Neural cell (in vitro differentiated cells): Measurements from ENCODE around the gene IFI30. TPM values are rescaled to one million over a fixed set of nuclear protein-coding genes. Genes with fewer than 3 reads are reported as not detected.

Experiments
- H2AFZ ChIP-seq: fragments of 200-600, 300-800 bp; sonication (generic), shearing (Covaris generic); 2 replicates; pipeline ENCODE4 v1.6.0; 2014; ENCODE audit warnings: low read depth, mild to moderate bottlenecking, antibody characterized with exemption, low read length, moderate library complexity
- H3F3A ChIP-seq: fragments of 200-600 bp; shearing (Covaris generic); 2 replicates; pipeline ENCODE4 v1.6.1; 2016; ENCODE audit warnings: mild to moderate bottlenecking, moderate library complexity, mixed read lengths, antibody characterized with exemption, low read length; ENCODE audit not compliant: insufficient read depth, poor library complexity, severe bottlenecking
- H3K27ac ChIP-seq: fragments of 200-600, 300-800 bp; sonication (generic), shearing (Covaris generic); 2 replicates; pipeline ENCODE4 v1.5.1; 2014; ENCODE audit warnings: mild to moderate bottlenecking, low read length, moderate library complexity
- H3K27me3 ChIP-seq: fragments of 300-800, 200-600 bp; sonication (generic), shearing (Covaris generic); 2 replicates; pipeline ENCODE4 v1.6.0; 2014; ENCODE audit warnings: mild to moderate bottlenecking, low read depth, low read length, moderate library complexity; ENCODE audit not compliant: insufficient read depth
- H3K36me3 ChIP-seq: fragments of 300-800, 200-600 bp; sonication (generic), shearing (Covaris generic); 2 replicates; pipeline ENCODE4 v1.5.1; 2014; ENCODE audit warnings: mild to moderate bottlenecking, antibody characterized with exemption, low read length, moderate library complexity; ENCODE audit not compliant: insufficient read depth
- H3K4me2 ChIP-seq: fragments of 300-800, 200-600 bp; sonication (generic), shearing (Covaris generic); 2 replicates; pipeline ENCODE4 v1.6.0; 2014; ENCODE audit warnings: mild to moderate bottlenecking, low read length
- H3K4me3 ChIP-seq: fragments of 300-800, 200-600 bp; sonication (generic), shearing (Covaris generic); 2 replicates; pipeline ENCODE4 v1.5.1; 2014; ENCODE audit warnings: mild to moderate bottlenecking, low read length, moderate library complexity
- H3K79me2 ChIP-seq: fragments of 200-600 bp; shearing (Covaris generic); replicated peaks from 2 replicates; pipeline ENCODE4 v1.6.0; 2014; ENCODE audit warnings: mild to moderate bottlenecking, low read length, moderate library complexity; ENCODE audit not compliant: insufficient read depth
- H3K9ac ChIP-seq: fragments of 300-800, 200-600 bp; sonication (generic), shearing (Covaris generic); 2 replicates; pipeline ENCODE4 v1.6.1; 2016; ENCODE audit warnings: mild to moderate bottlenecking, low read length, mixed read lengths
- H3K9me2 ChIP-seq: fragments of 200-600 bp; shearing (Covaris generic); 2 replicates; pipeline ENCODE4 v1.6.1; 2016; ENCODE audit warnings: mild to moderate bottlenecking, low read length, mixed read lengths; ENCODE audit not compliant: insufficient read depth
- H3K9me3 ChIP-seq: fragments of 200-600, 300-800 bp; sonication (generic), shearing (Covaris generic); 2 replicates; pipeline ENCODE4 v1.6.1; 2016; ENCODE audit warnings: mild to moderate bottlenecking, mixed run types, low read length, moderate library complexity, mixed read lengths
- H4K20me1 ChIP-seq: fragments of 200-600 bp; shearing (Covaris generic); 2 replicates; pipeline ENCODE4 v1.6.1; 2016; ENCODE audit warnings: mild to moderate bottlenecking, mixed run types; ENCODE audit not compliant: insufficient read depth
- CTCF ChIP-seq: fragments of 450-650 bp; IDR thresholded peaks from 2 replicates; pipeline ENCODE4 v1.5.1; 2014; ENCODE audit warnings: antibody characterized with exemption, mild to moderate bottlenecking, moderate library complexity; ENCODE audit not compliant: poor library complexity, severe bottlenecking
- EP300 ChIP-seq: fragments of 450-650 bp; conservative IDR thresholded peaks from 2 replicates; pipeline ENCODE4 v1.6.1; 2014; ENCODE audit warnings: antibody characterized with exemption, mild to moderate bottlenecking, moderate library complexity; ENCODE audit not compliant: poor library complexity, severe bottlenecking
- EZH2 ChIP-seq: fragments of 200-600, 300-800 bp; shearing (Covaris generic), sonication (generic); IDR thresholded peaks from 2 replicates; pipeline ENCODE4 v1.6.1; 2014; ENCODE audit warnings: antibody characterized with exemption, low read length, borderline replicate concordance, mild to moderate bottlenecking; ENCODE audit not compliant: insufficient read depth, poor library complexity, severe bottlenecking
- MXI1 ChIP-seq: fragments of 450-650 bp; conservative IDR thresholded peaks from 2 replicates; pipeline ENCODE4 v1.6.1; 2014; ENCODE audit warnings: antibody characterized with exemption, mild to moderate bottlenecking; ENCODE audit not compliant: poor library complexity, severe bottlenecking
- POLR2AphosphoS5 ChIP-seq: IDR thresholded peaks from 2 replicates; pipeline ENCODE4 v1.6.1; 2012
- RAD21 ChIP-seq: fragments of 450-650 bp; conservative IDR thresholded peaks from 2 replicates; pipeline ENCODE4 v1.6.1; 2014; ENCODE audit warnings: antibody characterized with exemption, mild to moderate bottlenecking, moderate library complexity
- REST ChIP-seq: IDR thresholded peaks from 2 replicates; pipeline ENCODE4 v1.6.1; 2012; ENCODE audit warnings: borderline replicate concordance
- SMC3 ChIP-seq: fragments of 450-650 bp; conservative IDR thresholded peaks from 2 replicates; pipeline ENCODE4 v1.6.1; 2014; ENCODE audit warnings: antibody characterized with exemption, mild to moderate bottlenecking, moderate library complexity; ENCODE audit not compliant: poor library complexity
- TAF1 ChIP-seq: IDR thresholded peaks from 2 replicates; pipeline ENCODE4 v1.6.1; 2012; ENCODE audit warnings: low read depth
- polyA plus RNA-seq: library from polyadenylated mRNA; depleted of rRNA; stranded (reverse); fragments of >200 nt; gene quantifications from 2 replicates; pipeline ENCODE4 v1.2.3, GENCODE V29; 2014

Gene IFI30
- polyA plus RNA-seq, 1 donor from 2014 or later, result 0.82 TPM

- no peak for TF ChIP-seq TAF1
- no peak for TF ChIP-seq SMC3
- TF ChIP-seq EZH2, result no peak
- no peak for TF ChIP-seq MXI1
- TF ChIP-seq RAD21, result no peak
- no peak for TF ChIP-seq REST
- no peak for TF ChIP-seq POLR2AphosphoS5
- TF ChIP-seq CTCF, result no peak
- TF ChIP-seq EP300, result no peak
- no peak overlapping the region for H3K9ac ChIP-seq
- no peaks in the 10 kb centered on the region for H3K9me2 ChIP-seq
- H3K27me3 ChIP-seq, result no peaks in the 10 kb centered on the region
- no peaks in the 10 kb centered on the region for H3F3A ChIP-seq
- no peaks in the 10 kb centered on the region for H3K36me3 ChIP-seq
- H3K27ac ChIP-seq, result no peak overlapping the region
- H4K20me1 ChIP-seq, result no peaks in the 10 kb centered on the region
- no peaks in the 10 kb centered on the region for H3K79me2 ChIP-seq
- no peak overlapping the region for H2AFZ ChIP-seq
- no peaks in the 10 kb centered on the region for H3K9me3 ChIP-seq
- H3K4me3 ChIP-seq, result no peak overlapping the region
- H3K4me2 ChIP-seq, result no peak overlapping the region
These were observed 24.0 kb upstream of the IFI30 start for GRCh38 chr19:18149596-18149975.

- no peak overlapping the region for H2AFZ ChIP-seq
These were observed 22.6 kb upstream of the IFI30 start for GRCh38 chr19:18150776-18151624.

More at GRCh38 chr19:18150776-18151624, 22.6 kb upstream of the IFI30 start:
- Histone ChIP-seq H3K36me3 (no peaks in the 10 kb centered on the region), H3K4me3 (no peak overlapping the region), H3F3A (no peaks in the 10 kb centered on the region), H3K4me2 (no peak overlapping the region), H3K79me2 (peaks cover 5% of the 10 kb centered on the region), H3K9me3 (no peaks in the 10 kb centered on the region), H4K20me1 (no peaks in the 10 kb centered on the region), H3K27ac (no peak overlapping the region), H3K9me2 (no peaks in the 10 kb centered on the region), H3K9ac (no peak overlapping the region), H3K27me3 (no peaks in the 10 kb centered on the region)
- TF ChIP-seq EZH2, result no peak
